GM19372 (cell line): Measurements from ENCODE around the gene NOC2L.
"Not testable (repeated sequence)": the region's sequence is repeated elsewhere in the genome, so short reads cannot be mapped to it uniquely, and the experiment has no call there.

ENCODE experiments used
- ATAC-seq: cut with Tn5 transposase; IDR thresholded peaks from one replicate; pipeline ENCODE4 v1.9.1; 2021; ENCODE audit warnings: mild to moderate bottlenecking, low read depth, moderate library complexity; ENCODE audit not compliant: unreplicated experiment

The NOC2L gene

GRCh38 chr1:963746-964525, 4.9 kb upstream of the NOC2L start:
- ATAC-seq: no peak

GRCh38 chr1:963301-963651, 4.2 kb upstream of the NOC2L start:
- ATAC-seq: no peak

GRCh38 chr1:962381-963300, 3.6 kb upstream of the NOC2L start:
- no peak for ATAC-seq

GRCh38 chr1:961132-961669, 2.1 kb upstream of the NOC2L start:
- no peak for ATAC-seq

- no peak for ATAC-seq
Observed at GRCh38 chr1:960363-961131, 1.5 kb upstream of the NOC2L start, which contains the start of gene KLHL17. KLHL17 (plus strand) TSS chr1:960584; CDS start chr1:960694, 110 bp downstream.

- ATAC-seq: no peak
Observed at GRCh38 chr1:959731-960362, 791 bp upstream of the NOC2L start.

- no peak for ATAC-seq
Observed at GRCh38 chr1:956636-957035, 2.4 kb downstream of the NOC2L start.

- no peak for ATAC-seq
Observed at GRCh38 chr1:955474-955873, 3.6 kb downstream of the NOC2L start.

GRCh38 chr1:954927-955326, 4.1 kb downstream of the NOC2L start:
- no peak for ATAC-seq

GRCh38 chr1:953524-954320, 5.3 kb downstream of the NOC2L start:
- ATAC-seq: no peak

- ATAC-seq: no peak
Observed at GRCh38 chr1:952603-953002, 6.5 kb downstream of the NOC2L start.

GRCh38 chr1:952201-952600, 6.9 kb downstream of the NOC2L start:
- no peak for ATAC-seq

- no peak for ATAC-seq
Observed at GRCh38 chr1:951364-951763, 7.7 kb downstream of the NOC2L start.

- ATAC-seq: no peak
Observed at GRCh38 chr1:950881-951280, 8.2 kb downstream of the NOC2L start.

GRCh38 chr1:950268-950667, 8.8 kb downstream of the NOC2L start:
- ATAC-seq: no peak

GRCh38 chr1:947958-948357, 11.1 kb downstream of the NOC2L start:
- ATAC-seq: no peak

GRCh38 chr1:946811-947210, 12.2 kb downstream of the NOC2L start:
- not testable (repeated sequence) for ATAC-seq

GRCh38 chr1:945688-946556, 13.1 kb downstream of the NOC2L start:
- ATAC-seq: no peak
